Stomach (tissue), 4 donors: ENCODE measurements around the gene FAM110D.

Source experiments
- EP300 ChIP-seq: sonication (generic); formaldehyde crosslinking; IDR thresholded peaks from one replicate; pipeline ENCODE4 v1.6.1; 2017; ENCODE audit warnings: antibody characterized with exemption
- POLR2A ChIP-seq, 4 donors: fragments of 450-650 bp; IDR thresholded peaks; one replicate each; pipeline ENCODE4 v1.6.1; 2016; ENCODE audit warnings: antibody characterized with exemption in 4 of 4, control low read depth in 2 of 4, mild to moderate bottlenecking in 1 of 4, moderate library complexity in 1 of 4
- TF ChIP-seq, protein P1 (sequence below), 7 experiments: fragments of 450-650 bp in 4 of 7; fragments of 200-600 bp in 3 of 7; sonication (generic) in 3 of 7; IDR thresholded peaks; one replicate each; pipeline ENCODE4 v1.5.1; 2016 to 2019; ENCODE audit warnings: antibody characterized with exemption in 7 of 7, control low read depth in 2 of 7, mild to moderate bottlenecking in 1 of 7

- TF ChIP-seq, protein P1, sequence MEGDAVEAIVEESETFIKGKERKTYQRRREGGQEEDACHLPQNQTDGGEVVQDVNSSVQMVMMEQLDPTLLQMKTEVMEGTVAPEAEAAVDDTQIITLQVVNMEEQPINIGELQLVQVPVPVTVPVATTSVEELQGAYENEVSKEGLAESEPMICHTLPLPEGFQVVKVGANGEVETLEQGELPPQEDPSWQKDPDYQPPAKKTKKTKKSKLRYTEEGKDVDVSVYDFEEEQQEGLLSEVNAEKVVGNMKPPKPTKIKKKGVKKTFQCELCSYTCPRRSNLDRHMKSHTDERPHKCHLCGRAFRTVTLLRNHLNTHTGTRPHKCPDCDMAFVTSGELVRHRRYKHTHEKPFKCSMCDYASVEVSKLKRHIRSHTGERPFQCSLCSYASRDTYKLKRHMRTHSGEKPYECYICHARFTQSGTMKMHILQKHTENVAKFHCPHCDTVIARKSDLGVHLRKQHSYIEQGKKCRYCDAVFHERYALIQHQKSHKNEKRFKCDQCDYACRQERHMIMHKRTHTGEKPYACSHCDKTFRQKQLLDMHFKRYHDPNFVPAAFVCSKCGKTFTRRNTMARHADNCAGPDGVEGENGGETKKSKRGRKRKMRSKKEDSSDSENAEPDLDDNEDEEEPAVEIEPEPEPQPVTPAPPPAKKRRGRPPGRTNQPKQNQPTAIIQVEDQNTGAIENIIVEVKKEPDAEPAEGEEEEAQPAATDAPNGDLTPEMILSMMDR (IDR thresholded peaks at IDR 0.05) = no peak
- TF ChIP-seq EP300 (no peak), POLR2A (IDR thresholded peaks at IDR 0.05) (no peak)
These were observed 4.8 kb upstream of the FAM110D start for GRCh38 chr1:26153966-26154532.
